ENCODE data around the gene ABAT.
"Not testable (repeated sequence)": the region's sequence is repeated elsewhere in the genome, so short reads cannot be mapped to it uniquely, and the experiment has no call there.

The ABAT gene

GRCh38 chr16:8718851-8719680 lies 44.6 kb downstream of the ABAT start:
- no peak for DNase-seq

GRCh38 chr16:8720080-8720966 lies 45.9 kb downstream of the ABAT start:
- DNase-seq, result no peak

- DNase-seq, result no peak
Measured at GRCh38 chr16:8720967-8721308, 46.5 kb downstream of the ABAT start.

GRCh38 chr16:8721336-8722024 lies 47.1 kb downstream of the ABAT start:
- DNase-seq, result no peak

DNA sequence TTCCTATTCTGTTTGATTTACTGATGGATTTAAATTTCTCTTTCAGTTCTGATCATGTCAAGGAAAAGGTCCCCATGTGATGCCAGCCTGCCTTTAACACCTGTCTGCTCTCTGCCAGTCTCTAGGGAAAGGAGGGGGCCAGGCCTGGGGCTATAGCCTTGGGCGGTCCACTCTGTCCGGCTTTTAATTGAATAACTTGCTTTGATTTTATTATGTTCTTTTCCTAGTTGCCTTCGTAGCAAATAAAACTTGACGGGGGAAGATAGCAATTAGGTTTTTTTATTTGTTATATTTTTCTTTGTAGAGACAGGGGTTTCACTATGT lies 47.6 kb downstream of the ABAT start:
- DNase-seq, result no peak

DNA sequence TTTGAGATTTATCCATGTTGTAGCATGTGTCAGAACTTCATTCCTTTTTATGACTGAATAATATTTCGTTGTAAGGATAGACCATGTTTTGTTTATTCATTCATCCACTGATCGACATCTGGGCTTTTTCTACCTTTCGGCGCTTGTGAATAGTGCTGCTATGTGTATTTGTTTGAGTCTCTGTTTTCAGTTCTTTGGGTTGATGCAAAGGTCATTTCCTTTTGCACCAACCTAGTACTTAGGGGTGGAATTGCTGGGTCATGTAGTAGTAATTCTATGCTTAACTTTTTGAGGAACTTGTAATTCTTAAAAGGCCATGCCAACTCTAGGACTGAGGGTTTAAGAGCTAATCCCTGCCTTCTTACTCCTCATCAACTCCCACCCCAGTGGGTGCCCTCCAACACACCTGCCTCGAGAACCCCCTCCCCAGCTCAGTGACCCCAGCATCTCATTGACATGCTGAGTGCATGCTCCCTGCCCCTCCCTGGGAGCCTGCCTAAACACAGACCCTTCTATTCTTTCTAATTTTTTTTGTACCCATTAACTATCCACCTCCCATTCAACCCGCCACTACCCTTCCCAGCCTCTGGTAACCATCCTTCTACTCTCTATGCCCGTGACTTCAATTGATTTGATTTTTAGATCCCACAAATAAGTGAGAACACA lies 51.2 kb downstream of the ABAT start:
- DNase-seq, result no peak

- no peak for DNase-seq
Measured at GRCh38 chr16:8727131-8727806, 52.9 kb downstream of the ABAT start.

- no peak for DNase-seq
Measured at GRCh38 chr16:8727857-8728618, 53.6 kb downstream of the ABAT start.

DNA sequence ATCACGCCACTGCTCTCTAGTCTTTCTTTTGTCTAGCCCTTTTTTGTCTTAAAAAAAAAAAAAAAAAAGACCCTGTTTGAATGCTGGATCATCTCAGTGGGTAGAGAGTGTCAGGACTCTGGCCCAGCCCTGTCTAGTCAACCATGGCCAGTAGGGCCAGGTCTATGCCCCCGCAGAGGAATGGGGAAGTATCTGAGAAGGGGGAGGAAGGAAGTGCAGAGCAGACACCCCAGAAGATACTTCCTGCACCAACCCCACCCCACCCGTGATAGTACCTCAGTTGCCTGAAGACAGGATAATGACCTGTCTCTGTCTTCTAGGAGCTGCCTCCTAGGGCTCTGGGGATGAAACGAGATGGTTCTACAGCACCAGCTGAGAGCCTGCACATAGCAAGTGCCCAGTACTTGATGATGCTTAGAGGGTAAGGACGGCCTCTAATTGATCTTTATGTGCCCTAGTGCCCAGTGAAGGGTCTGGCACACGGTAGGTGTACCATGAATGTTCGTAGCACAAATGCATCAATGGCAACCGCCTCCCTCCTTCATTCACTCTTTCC lies 55.4 kb downstream of the ABAT start:
- no peak for DNase-seq

DNA sequence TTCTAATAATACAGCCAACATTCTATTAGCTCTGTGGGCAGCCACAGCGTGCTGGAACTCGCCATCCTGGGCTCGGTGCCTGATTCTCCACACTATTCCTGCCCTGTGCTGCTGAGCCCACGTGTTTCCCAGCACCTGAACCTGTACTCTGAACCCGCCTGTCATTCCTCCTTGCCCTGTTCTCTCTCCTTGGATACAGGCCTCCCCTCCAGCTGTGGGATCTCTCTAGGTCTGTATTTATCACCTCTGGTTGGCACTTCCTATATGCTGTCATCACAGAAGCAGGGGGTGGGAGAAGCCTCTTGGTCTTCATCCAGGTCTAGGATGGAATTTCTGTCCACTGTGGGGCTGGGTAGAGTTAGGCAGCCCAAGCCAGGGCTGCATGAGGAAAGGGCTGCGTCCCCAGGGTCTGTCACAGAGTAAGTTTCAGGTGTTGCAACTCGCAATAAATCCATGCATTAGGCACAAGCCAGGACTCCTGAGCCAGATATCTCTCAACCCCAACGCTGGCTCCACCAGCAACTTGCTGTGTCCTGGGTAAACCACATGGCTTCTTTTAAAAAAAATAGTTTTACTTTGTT lies 56.0 kb downstream of the ABAT start:
- no peak for DNase-seq

GRCh38 chr16:8733849-8734540 lies 59.6 kb downstream of the ABAT start:
- no peak for DNase-seq

GRCh38 chr16:8735574-8735973 lies 61.2 kb downstream of the ABAT start:
- DNase-seq, result no peak

DNA sequence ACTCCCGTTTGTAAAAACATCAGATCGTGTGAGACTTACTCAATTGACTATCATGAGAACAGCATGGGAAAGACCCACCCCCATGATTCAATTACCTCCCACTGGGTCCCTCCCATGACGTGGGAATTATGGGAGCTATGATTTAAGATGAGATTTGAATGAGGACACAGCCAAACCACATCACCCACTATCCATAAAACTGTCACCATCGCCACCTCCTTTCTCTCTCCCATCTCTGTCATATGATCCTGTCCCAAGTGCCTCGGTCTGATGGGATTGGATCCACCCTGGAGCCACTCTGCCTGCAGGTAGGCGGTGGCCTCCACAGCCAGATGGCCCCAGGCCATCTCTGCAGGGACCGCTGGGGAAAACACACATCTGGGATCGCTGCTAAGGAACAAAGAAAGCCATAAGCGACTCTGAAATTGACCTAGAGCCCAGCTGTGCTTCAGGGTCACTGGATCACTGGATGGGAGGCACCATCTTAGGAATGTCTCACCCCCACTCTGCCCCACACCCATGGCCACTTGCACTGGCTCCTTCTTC lies 61.8 kb downstream of the ABAT start:
- DNase-seq, result no peak

DNA sequence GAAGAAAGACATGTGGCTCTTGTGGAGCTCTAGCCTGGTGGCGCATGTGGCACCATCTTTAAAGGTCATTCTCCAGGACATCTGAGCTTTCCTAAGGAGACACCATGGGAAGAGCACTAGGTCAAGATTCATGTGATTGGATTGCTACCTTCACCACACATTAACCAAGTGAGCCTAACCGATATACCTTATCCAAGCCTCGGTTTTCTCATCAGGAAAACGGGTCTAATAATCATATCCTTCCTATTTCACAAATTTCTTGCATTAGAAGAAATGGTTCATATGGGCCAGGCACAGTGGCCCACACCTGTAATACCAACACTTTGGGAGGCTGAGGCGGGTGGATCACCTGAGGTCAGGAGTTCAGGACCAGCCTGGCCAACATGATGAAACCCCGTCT lies 64.7 kb downstream of the ABAT start:
- no peak for DNase-seq

DNA sequence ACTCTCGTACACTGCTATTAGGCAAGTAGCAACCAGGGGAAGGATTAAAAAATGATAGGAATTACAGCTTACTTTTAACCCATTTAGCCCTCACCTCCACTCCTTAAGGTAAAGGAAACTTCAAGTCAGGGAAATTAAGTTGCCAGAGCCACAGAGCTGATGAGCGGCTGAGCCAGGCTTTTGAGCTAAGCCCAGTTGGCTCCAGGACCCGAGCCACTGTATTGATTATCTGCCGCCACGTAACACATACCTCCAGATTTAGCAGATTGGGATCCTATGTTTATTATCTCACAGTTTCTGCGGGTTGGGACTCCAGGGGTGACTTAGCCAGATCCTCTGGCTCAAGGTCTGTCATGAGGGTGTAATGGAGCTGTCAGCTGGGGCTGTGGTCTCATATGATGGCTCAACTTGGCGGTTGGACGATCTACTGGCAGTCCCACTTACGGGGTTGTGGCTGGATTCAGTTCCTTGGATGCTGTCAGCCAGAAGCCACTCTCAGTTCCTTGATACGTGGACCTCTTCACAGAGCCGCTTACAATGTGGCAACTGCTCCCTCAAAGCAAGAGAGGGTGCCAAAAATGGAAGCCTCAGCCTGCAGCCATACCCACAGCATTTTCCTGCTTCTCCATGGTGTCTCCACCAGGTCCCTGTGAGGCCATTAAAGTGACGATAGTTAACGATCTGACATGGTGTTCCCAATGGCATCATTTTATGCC lies 65.7 kb downstream of the ABAT start:
- no peak for DNase-seq

DNA sequence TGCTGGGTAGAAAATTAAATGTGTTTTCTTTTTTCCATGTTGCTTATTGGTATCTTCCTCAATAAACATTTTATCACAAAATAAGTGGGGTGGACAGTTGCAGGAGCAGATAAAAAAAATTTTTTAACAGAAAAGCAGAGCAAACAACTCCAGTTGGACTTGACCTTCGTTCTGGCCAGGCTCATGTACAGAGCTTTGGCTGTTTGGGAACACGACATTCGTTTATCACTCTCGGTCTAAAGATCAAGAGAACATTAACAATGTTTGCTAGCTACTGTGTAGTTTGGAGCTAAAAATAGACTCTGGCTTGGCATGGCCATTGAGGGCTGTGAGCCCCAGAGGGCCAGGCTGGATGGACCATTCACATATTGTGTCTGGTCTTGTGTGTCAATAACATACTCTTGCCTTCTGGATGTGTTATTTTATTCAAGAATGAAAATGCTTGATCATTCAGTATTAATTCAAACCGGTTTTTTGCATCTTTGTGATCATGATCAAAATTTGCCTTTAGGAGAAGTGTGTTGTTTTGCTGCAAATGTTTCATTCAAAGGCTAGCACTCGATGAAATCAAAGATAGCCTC lies 66.4 kb downstream of the ABAT start:
- no peak for DNase-seq

- DNase-seq, result no peak
Measured at GRCh38 chr16:8741636-8742035, 67.2 kb downstream of the ABAT start.

GRCh38 chr16:8742068-8742467 lies 67.7 kb downstream of the ABAT start:
- DNase-seq, result no peak

- DNase-seq, result not testable (repeated sequence)
Measured at GRCh38 chr16:8748944-8749343, 74.5 kb downstream of the ABAT start.

All from activated CD4-positive, CD25-positive, alpha-beta regulatory T cell treated with anti-CD3 and anti-CD28 coated beads, Interleukin-2, amount 50 U/mL, for 72 hours (primary cell).